ENCODE results near the gene SMIM44. TPM values are rescaled to one million over a fixed set of nuclear protein-coding genes. Genes with fewer than 3 reads are reported as not detected.

The SMIM44 gene
- total RNA-seq, 4 donors from 2014 or later: 5.4 to 11.0 TPM; not detected in 2

DNA sequence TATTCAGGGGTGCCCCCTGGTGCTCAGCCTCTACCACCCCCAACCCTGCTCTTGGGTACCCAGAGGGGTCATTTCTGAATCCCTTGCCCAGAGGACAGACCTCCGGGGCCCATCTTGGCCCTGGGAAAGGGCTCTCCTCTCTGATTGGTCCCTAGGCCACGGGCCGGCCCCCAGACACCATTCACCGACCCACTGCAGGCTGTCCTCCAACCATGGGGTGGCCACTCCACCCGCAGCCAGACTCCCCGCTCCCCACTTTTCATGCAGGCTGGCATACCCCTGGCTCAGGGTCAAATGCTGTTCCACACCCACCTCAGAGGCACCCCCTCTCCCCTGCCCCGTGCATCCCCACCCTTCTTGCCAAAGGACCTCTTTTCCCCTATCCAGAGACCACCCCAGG lies 17.7 kb downstream of the SMIM44 start:
- Histone ChIP-seq H3K4me1 (no peaks in the 10 kb centered on the region), H3K36me3 (peaks cover 0 to 18% (median 0%) of the 10 kb centered on the region in 3 donors), H3K27me3 (no peaks in the 10 kb centered on the region), H3K4me3 (no peak overlapping the region), H3K9me3 (no peaks in the 10 kb centered on the region), H3K27ac (peak overlapping the region in 1 of 4 donors; percentile 31)
- no peak for DNase-seq
- TF ChIP-seq POLR2A (IDR thresholded peaks at IDR 0.05): no peak
- TF ChIP-seq, protein P1, sequence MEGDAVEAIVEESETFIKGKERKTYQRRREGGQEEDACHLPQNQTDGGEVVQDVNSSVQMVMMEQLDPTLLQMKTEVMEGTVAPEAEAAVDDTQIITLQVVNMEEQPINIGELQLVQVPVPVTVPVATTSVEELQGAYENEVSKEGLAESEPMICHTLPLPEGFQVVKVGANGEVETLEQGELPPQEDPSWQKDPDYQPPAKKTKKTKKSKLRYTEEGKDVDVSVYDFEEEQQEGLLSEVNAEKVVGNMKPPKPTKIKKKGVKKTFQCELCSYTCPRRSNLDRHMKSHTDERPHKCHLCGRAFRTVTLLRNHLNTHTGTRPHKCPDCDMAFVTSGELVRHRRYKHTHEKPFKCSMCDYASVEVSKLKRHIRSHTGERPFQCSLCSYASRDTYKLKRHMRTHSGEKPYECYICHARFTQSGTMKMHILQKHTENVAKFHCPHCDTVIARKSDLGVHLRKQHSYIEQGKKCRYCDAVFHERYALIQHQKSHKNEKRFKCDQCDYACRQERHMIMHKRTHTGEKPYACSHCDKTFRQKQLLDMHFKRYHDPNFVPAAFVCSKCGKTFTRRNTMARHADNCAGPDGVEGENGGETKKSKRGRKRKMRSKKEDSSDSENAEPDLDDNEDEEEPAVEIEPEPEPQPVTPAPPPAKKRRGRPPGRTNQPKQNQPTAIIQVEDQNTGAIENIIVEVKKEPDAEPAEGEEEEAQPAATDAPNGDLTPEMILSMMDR (IDR thresholded peaks at IDR 0.05): no peak

DNA sequence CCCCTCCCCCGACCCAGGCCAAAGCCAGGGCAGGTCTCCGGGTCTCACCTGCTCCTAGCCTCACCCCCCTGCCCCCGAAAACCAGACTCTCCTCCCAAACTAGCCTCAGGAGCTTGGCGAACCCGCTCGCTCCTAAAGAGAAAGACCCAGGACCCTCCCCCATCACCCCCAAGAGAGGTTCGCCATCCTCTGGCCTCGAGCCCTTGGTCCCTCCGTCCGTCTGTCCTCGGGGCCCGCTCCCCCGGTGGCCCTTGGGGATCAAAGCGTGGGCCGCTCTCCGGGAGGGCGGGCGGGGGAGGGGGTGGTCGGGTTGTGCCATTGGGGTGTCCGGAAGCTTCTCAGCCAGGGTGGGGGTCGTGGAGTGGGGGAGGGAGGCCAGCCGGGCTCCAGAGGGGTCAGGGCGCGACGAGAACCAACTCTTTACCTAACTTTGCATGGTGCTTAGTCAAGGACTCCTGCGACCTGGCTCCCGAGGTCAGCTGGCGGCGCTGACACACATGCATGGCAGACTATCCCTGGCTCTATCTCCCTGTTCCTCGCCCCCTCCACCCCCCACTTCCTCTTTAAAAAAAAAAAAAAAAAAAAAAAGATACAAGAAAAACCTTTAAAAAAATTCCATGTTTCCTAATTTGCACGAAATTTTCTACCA lies 18.5 kb downstream of the SMIM44 start:
- H3K9me3 ChIP-seq: no peaks in the 10 kb centered on the region
- H3K4me3 ChIP-seq: no peak overlapping the region
- TF ChIP-seq, protein P1 (IDR thresholded peaks at IDR 0.05): no peak
- no peak for TF ChIP-seq POLR2A (IDR thresholded peaks at IDR 0.05)
- no peak for DNase-seq
- no peaks in the 10 kb centered on the region for H3K27me3 ChIP-seq
- H3K36me3 ChIP-seq: peaks cover 0 to 23% (median 0%) of the 10 kb centered on the region in 3 donors
- H3K4me1 ChIP-seq: no peaks in the 10 kb centered on the region
- no peak overlapping the region for H3K27ac ChIP-seq

DNA sequence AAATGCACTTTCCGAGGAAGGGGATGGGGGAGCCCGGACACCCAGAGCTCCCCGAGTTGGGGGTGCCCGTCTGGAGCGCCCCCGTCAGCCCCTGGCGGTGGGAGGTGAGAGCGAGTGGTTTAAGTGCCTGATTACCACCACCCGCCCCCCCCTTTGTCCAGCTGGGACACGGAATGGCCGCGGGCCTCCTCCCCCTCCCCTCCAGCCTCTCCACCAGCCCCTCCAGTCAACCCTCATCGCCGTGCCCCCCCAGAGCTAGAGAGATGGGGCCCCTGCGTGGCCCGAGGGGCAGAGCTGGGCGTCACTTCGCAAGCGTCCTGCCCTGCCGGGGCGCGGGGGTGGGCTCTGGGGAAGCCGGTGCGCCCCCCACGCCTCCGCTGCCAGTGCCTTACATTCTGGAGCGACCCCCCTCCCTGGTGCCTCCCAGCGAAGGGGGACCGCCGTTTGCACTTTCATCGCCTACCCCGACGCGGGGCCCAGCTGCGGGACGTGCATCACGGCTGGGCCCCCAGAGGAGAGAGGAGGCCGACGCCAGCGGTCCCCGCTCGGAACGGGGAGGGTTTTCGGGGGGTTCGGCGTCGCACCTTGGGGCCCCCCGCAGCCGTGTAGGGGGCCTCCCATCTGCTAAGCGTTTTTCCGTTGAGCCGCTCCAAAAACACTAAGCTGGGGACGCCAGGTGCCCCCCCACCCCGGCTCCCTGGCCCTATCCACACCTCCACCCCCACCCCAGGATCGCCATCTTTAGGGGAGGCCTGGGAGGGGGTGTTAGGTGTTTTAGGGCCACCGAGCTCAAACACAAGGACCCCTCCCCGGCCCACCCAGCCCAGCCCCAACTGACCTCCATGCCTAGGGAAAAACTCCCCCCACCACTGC lies 19.3 kb downstream of the SMIM44 start:
- H3K9me3 ChIP-seq: no peaks in the 10 kb centered on the region
- H3K27ac ChIP-seq: peak overlapping the region in 1 of 4 donors; percentile 42
- peaks cover 0 to 23% (median 0%) of the 10 kb centered on the region in 3 donors for H3K36me3 ChIP-seq
- no peaks in the 10 kb centered on the region for H3K27me3 ChIP-seq
- no peak for DNase-seq
- no peak for TF ChIP-seq POLR2A (IDR thresholded peaks at IDR 0.05)
- TF ChIP-seq, protein P1 (IDR thresholded peaks at IDR 0.05): no peak
- peaks cover 0 to 5% (median 0%) of the 10 kb centered on the region in 4 donors for H3K4me1 ChIP-seq
- H3K4me3 ChIP-seq: no peak overlapping the region

DNA sequence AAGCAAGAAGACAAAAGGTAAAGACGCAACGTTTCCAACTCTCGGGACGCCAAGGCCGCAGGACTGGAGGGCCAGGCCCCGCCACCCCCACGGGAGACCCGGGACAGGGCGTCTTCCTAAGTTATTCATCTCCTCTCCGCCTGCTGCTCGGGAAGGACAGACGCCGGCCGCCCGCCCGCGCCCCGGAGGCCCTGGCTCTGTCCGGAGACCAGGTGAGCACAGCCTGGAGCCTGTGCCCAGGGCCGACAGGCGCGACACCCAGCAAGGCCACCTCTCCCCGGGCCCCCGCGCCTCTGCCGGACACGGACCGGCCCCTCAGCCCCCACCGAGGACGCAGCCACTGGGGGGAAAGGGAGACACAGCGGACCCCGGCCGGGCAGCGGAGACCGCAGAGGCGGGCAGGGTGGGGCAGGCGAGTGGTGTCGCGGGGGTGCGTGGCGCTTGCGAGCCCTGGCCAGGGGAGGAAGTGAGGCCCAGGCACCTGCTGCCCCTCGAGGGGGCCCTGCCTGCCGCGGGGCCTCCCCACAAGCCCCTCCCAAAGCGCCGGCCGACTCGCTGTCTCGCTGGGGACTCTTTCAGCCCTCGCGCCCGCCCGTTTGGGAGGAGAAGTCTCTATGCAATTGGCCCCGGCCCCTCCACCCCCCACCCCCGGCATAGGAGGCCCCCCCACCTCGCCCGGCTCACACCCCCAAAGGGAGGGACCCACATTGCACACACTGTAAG lies 20.1 kb downstream of the SMIM44 start:
- Histone ChIP-seq H3K27me3 (no peaks in the 10 kb centered on the region), H3K4me1 (peaks cover 0 to 13% (median 0%) of the 10 kb centered on the region in 4 donors), H3K9me3 (no peaks in the 10 kb centered on the region), H3K27ac (peak overlapping the region in 1 of 4 donors; percentile 42), H3K36me3 (peaks cover 0 to 23% (median 0%) of the 10 kb centered on the region in 3 donors), H3K4me3 (no peak overlapping the region)
- TF ChIP-seq, protein P1 (IDR thresholded peaks at IDR 0.05): no peak
- TF ChIP-seq POLR2A (IDR thresholded peaks at IDR 0.05): no peak
- no peak for DNase-seq

DNA sequence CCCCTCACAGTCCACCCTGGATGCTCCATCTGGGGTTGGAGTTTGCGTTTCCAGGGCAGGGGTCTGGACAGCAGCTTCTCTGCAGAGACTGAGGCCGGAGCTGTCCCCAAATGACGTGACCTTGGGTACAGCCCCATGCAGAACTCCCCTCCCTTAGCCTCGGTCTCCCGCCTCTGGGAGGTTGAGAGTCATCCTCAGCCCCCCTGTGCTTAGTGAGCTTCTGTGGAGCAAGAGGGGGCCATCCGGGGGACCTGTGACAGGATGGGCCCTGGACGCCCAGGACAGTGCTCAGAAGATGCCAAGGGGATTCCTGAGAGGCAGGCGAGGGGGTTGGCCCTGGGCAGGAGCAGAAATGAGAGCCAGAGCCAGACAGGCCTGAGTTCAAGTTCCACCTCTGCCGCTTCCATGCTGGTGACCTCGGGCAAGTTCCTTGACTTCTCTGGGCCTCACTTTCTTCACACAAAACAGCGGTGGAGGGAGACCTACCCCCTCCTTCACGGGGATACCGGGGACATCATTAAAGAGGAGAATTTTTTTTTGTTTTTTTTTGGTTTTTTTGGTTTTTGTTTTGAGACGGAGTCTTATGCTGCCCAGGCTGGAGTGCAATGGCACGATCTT lies 23.2 kb downstream of the SMIM44 start:
- peak overlapping the region in 3 of 4 donors; percentile 64 to 86 (median 69) for H3K27ac ChIP-seq

More for the DNA sequence above, 23.2 kb downstream of the SMIM44 start:
- Histone ChIP-seq H3K9me3 (no peaks in the 10 kb centered on the region), H3K27me3 (no peaks in the 10 kb centered on the region), H3K4me3 (no peak overlapping the region), H3K4me1 (peaks cover 0 to 32% (median 0%) of the 10 kb centered on the region in 4 donors), H3K36me3 (peaks cover 0 to 45% (median 0%) of the 10 kb centered on the region in 3 donors)
- TF ChIP-seq POLR2A (IDR thresholded peaks at IDR 0.05): no peak
- TF ChIP-seq, protein P1 (IDR thresholded peaks at IDR 0.05): no peak
- DNase-seq: no peak

All from Peyer's patch (tissue), 4 donors.